IMR-90 (cell line): ENCODE measurements around the gene IQSEC1. TPM values are rescaled to one million over a fixed set of nuclear protein-coding genes. Genes with fewer than 3 reads are reported as not detected.

ENCODE experiments used
- ATAC-seq: fragments of 200-7000 bp; cut with Tn5 transposase; 2 replicates; pipeline ENCODE4 v1.9.1; 2020; ENCODE audit warnings: low read depth, mild to moderate bottlenecking, moderate library complexity
- BruUV-seq: library from RNA; stranded (reverse); fragments of 400-500 nt; replicated peaks from 2 replicates; lab custom pipeline; 2021; lab: Mats Ljungman, UMichigan
- CTCF ChIA-PET: fragments of 300-600 bp; formaldehyde crosslinking; extraction: SDS; loops from one replicate; lab custom pipeline; 2021; ENCODE audit warnings: antibody characterized with exemption; lab: Yijun Ruan, JAX
- POLR2A ChIA-PET: fragments of 300-600 bp; sonication (Branson Sonifier 250); formaldehyde crosslinking; loops from one replicate; lab custom pipeline; 2022; ENCODE audit warnings: antibody characterized with exemption; ENCODE audit not compliant: unreplicated experiment; lab: Charles Lee
- DNase-seq: peaks from one replicate; pipeline ENCODE4 v3.0.0; 2013
- H2AFZ ChIP-seq: replicated peaks from 2 replicates; pipeline ENCODE3; 2013; ENCODE audit warnings: low read length, mild to moderate bottlenecking; ENCODE audit not compliant: poor library complexity
- H2AK5ac ChIP-seq: 2 replicates; pipeline ENCODE4 v1.6.1; 2013; ENCODE audit warnings: low read depth, low read length, inconsistent platforms
- H2AK9ac ChIP-seq: replicated peaks from 2 replicates; pipeline ENCODE3; 2013; ENCODE audit warnings: mild to moderate bottlenecking, low read depth, low read length, moderate library complexity; ENCODE audit not compliant: poor library complexity
- H2BK120ac ChIP-seq: 2 replicates; pipeline ENCODE4 v1.6.1; 2013; ENCODE audit warnings: low read depth, low read length, inconsistent platforms
- H2BK15ac ChIP-seq: 3 replicates; pipeline ENCODE4 v1.6.1; 2013; ENCODE audit warnings: low read depth, low read length, inconsistent platforms
- H2BK20ac ChIP-seq: 2 replicates; pipeline ENCODE4 v1.6.1; 2013; ENCODE audit warnings: low read depth, mild to moderate bottlenecking, inconsistent platforms, low read length, moderate library complexity
- H2BK5ac ChIP-seq: 2 replicates; pipeline ENCODE4 v1.6.1; 2013; ENCODE audit warnings: mild to moderate bottlenecking, low read depth, low read length, inconsistent platforms; ENCODE audit not compliant: poor library complexity, severe bottlenecking
- H3K14ac ChIP-seq: replicated peaks from 2 replicates; pipeline ENCODE4 v1.6.1; 2013; ENCODE audit warnings: low read depth, low read length, inconsistent platforms
- H3K18ac ChIP-seq: 2 replicates; pipeline ENCODE4 v1.6.1; 2013; ENCODE audit warnings: low read depth, low read length, control low read depth
- H3K23ac ChIP-seq: 2 replicates; pipeline ENCODE4 v1.6.1; 2013; ENCODE audit warnings: low read depth, low read length, inconsistent platforms
- H3K27ac ChIP-seq: 2 replicates; pipeline ENCODE4 v1.5.1; 2013; ENCODE audit warnings: mild to moderate bottlenecking, control low read depth, low read length; ENCODE audit not compliant: insufficient read depth
- H3K27me3 ChIP-seq: 2 replicates; pipeline ENCODE4 v1.6.1; 2013; ENCODE audit warnings: low read length; ENCODE audit not compliant: control insufficient read depth, insufficient read depth
- H3K36me3 ChIP-seq: 2 replicates; pipeline ENCODE4 v1.6.1; 2013; ENCODE audit warnings: low read length, mixed read lengths; ENCODE audit not compliant: control insufficient read depth, insufficient read depth
- H3K4ac ChIP-seq: 2 replicates; pipeline ENCODE4 v1.6.1; 2013; ENCODE audit warnings: low read depth, low read length, inconsistent platforms
- H3K4me1 ChIP-seq: 2 replicates; pipeline ENCODE4 v1.6.1; 2013; ENCODE audit warnings: low read length, mixed read lengths; ENCODE audit not compliant: control insufficient read depth, insufficient read depth
- H3K4me2 ChIP-seq: 2 replicates; pipeline ENCODE4 v1.6.1; 2013; ENCODE audit warnings: low read depth, mild to moderate bottlenecking, control low read depth, low read length, moderate library complexity
- H3K4me3 ChIP-seq: 2 replicates; pipeline ENCODE4 v1.5.1; 2013; ENCODE audit warnings: low read depth, mild to moderate bottlenecking, control low read depth, low read length, moderate library complexity; ENCODE audit not compliant: insufficient read depth
- H3K56ac ChIP-seq: 2 replicates; pipeline ENCODE4 v1.6.1; 2013; ENCODE audit warnings: low read length, inconsistent platforms; ENCODE audit not compliant: insufficient read depth; ENCODE audit errors: extremely low read depth
- H3K79me1 ChIP-seq, 2 experiments: 2 replicates each; pipeline ENCODE4 v1.6.1; 2013; ENCODE audit warnings: low read length in 2 of 2, inconsistent platforms in 1 of 2, low read depth in 1 of 2
- H3K9ac ChIP-seq: 2 replicates; pipeline ENCODE4 v1.6.1; 2013; ENCODE audit warnings: low read depth, low read length, control low read depth
- H3K9me1 ChIP-seq: 2 replicates; pipeline ENCODE4 v1.6.1; 2013; ENCODE audit warnings: low read length, inconsistent platforms; ENCODE audit not compliant: insufficient read depth
- H3K9me3 ChIP-seq: 2 replicates; pipeline ENCODE4 v1.6.1; 2013; ENCODE audit warnings: low read length; ENCODE audit not compliant: control insufficient read depth, insufficient read depth
- H4K20me1 ChIP-seq: 2 replicates; pipeline ENCODE4 v1.6.1; 2013; ENCODE audit warnings: low read length, inconsistent platforms; ENCODE audit not compliant: insufficient read depth
- H4K5ac ChIP-seq: 2 replicates; pipeline ENCODE4 v1.6.1; 2013; ENCODE audit warnings: mild to moderate bottlenecking, low read depth, low read length, control low read depth
- H4K8ac ChIP-seq, 2 experiments: 2 replicates each; pipeline ENCODE4 v1.6.1; 2013; ENCODE audit warnings: low read depth in 2 of 2, low read length in 2 of 2, control low read depth in 1 of 2, inconsistent platforms in 1 of 2
- H4K91ac ChIP-seq: 2 replicates; pipeline ENCODE4 v1.6.1; 2013; ENCODE audit warnings: low read depth, low read length, inconsistent platforms; ENCODE audit not compliant: insufficient read depth
- CEBPB ChIP-seq: IDR thresholded peaks from 2 replicates; pipeline ENCODE4 v1.6.1; 2012; ENCODE audit warnings: low read depth, low read length, improper control_type of control experiment
- CHD1 ChIP-seq: IDR thresholded peaks from 2 replicates; pipeline ENCODE4 v1.6.1; 2012; ENCODE audit warnings: low read depth, low read length, improper control_type of control experiment
- MAFK ChIP-seq: IDR thresholded peaks from 2 replicates; pipeline ENCODE4 v1.6.1; 2012; ENCODE audit warnings: low read depth, low read length, improper control_type of control experiment
- MAZ ChIP-seq: IDR thresholded peaks from 2 replicates; pipeline ENCODE4 v1.6.1; 2012; ENCODE audit warnings: low read depth, mild to moderate bottlenecking, low read length, improper control_type of control experiment, moderate library complexity, borderline replicate concordance
- NFE2L2 ChIP-seq: fragments of 150-350 bp; IDR thresholded peaks from 2 replicates; pipeline ENCODE4 v1.6.1; 2016; ENCODE audit warnings: low read depth, mild to moderate bottlenecking, low read length
- RCOR1 ChIP-seq: IDR thresholded peaks from 2 replicates; pipeline ENCODE4 v1.6.1; 2012; ENCODE audit warnings: mild to moderate bottlenecking, low read length, improper control_type of control experiment; ENCODE audit not compliant: insufficient replicate concordance
- SMC3 ChIP-seq: fragments of 150-350 bp; IDR thresholded peaks from 2 replicates; pipeline ENCODE4 v1.6.1; 2016; ENCODE audit warnings: low read depth, mild to moderate bottlenecking, antibody characterized with exemption, low read length, moderate library complexity
- WGBS, 2 experiments: methylation state at CpG; one replicate each; pipeline versions ENCODE4 v1.1.5 to v1.1.7; 2013; ENCODE audit warnings: missing lambda C conversion rate in 2 of 2; ENCODE audit not compliant: insufficient read length in 1 of 2; ENCODE audit errors: extremely low coverage in 2 of 2; 5-methylcytosine and 5-hydroxymethylcytosine counted together
- dilution Hi-C: fragments of 300-500 bp; cut with HindIII; formaldehyde crosslinking; loops from one replicate; pipeline ENCODE4 v1.14.3; 2018; ENCODE audit warnings: low sequenced_read_pairs; ENCODE audit not compliant: unreplicated experiment
- in situ Hi-C: fragments of 300-500 bp; cut with MboI; formaldehyde crosslinking; loops from 3 replicates; pipeline ENCODE4 v1.14.3; 2019; ENCODE audit warnings: low sequenced_read_pairs, inconsistent platforms, mixed read lengths
- intact Hi-C: fragments of 100-400 bp; cut with micrococcal nuclease; formaldehyde crosslinking; loops from 2 replicates; pipeline ENCODE4 v1.10.0; 2022
- polyA plus RNA-seq, 3 experiments: library from polyadenylated mRNA; depleted of rRNA; stranded (reverse); fragments of >200 nt; gene quantifications; 2 replicates each; pipeline ENCODE4 v1.2.3, GENCODE V29; 2012; ENCODE audit warnings: low replicate concordance in 1 of 3
- total RNA-seq: library from RNA; depleted of rRNA; stranded (reverse); fragments of >200 nt; gene quantifications from 2 replicates; pipeline ENCODE4 v1.2.3, GENCODE V29; 2012
- TF ChIP-seq, protein P1 (sequence below): fragments of 150-350 bp; IDR thresholded peaks from 2 replicates; pipeline ENCODE4 v1.6.1; 2017; ENCODE audit warnings: mild to moderate bottlenecking, antibody characterized with exemption, low read length, low read depth
- TF ChIP-seq, protein P2 (sequence below): conservative IDR thresholded peaks from 2 replicates; pipeline ENCODE4 v1.5.1; 2012; ENCODE audit warnings: mild to moderate bottlenecking, low read depth, low read length, improper control_type of control experiment
- TF ChIP-seq, protein P3 (sequence below): fragments of 150-350 bp; IDR thresholded peaks from 2 replicates; pipeline ENCODE4 v1.6.1; 2016; ENCODE audit warnings: low read depth, mild to moderate bottlenecking, low read length, moderate library complexity, borderline replicate concordance

IQSEC1 gene
- total and polyA plus RNA-seq, 2 of the 4 experiments (the other 2 are of a cell fraction) = 5.9 to 11.9 TPM

DNA sequence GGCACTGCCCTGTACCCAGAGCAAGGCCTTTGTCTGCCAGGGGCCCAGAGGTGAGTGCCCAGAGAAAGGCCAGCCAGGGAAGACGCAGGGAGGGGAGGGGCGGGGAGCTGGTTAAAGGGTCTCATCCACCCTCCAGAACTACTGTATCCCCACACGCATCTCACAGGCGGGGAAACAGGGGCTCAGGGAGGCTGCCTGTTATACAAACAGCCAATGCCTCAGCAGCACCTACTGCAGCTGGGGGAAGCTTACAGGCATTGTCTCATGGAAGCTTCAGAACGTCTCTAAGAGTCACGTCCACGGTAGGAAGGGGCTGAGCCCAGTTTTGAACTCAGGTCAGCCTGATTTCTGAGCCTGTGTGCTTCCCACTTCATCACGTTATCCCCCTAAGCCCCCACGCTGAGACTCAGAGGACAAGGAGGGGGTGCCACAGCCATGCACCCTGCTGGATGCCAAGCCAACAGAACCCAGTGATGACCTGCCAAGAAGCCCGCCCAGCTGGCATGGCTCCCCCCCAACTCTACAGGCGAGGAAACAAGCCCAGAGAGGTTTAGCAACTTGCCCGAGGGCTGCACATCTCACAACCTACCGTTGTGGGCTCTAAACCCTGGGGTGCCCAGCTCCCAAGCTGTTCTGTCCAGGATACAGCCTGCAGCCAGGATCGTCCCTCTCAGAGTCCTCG is 54.5 kb downstream of the IQSEC1 start:
- intact Hi-C loops = loop anchor here (2.0 kb wide), 1 partner anchor 22 kb away; no protein-coding TSS in a partner anchor
- BruUV-seq = no TSS peak
- no peaks in the 10 kb centered on the region for H3K36me3 ChIP-seq
- no peak overlapping the region for H3K27ac ChIP-seq
- dilution Hi-C loops = no loop called here
- 40% methylated on average over 2 of the region's 15 CpGs; no CpG with 5 or more reads in 1 of the 2 experiments for WGBS, 2 experiments
- H2AFZ ChIP-seq = peak overlapping the region; percentile 77
- in situ Hi-C loops = no loop called here
- ChIA-PET CTCF (no interaction called here), POLR2A (interaction anchor here (0.6 kb wide), 1 partner anchor 433 kb away, joined by 5 read pairs; no protein-coding TSS in a partner anchor)
- no peak overlapping the region for H3K4ac ChIP-seq
- peak; percentile 3 for ATAC-seq
- no peak overlapping the region for H2BK15ac ChIP-seq
- no peaks in the 10 kb centered on the region for H4K20me1 ChIP-seq
- no peak overlapping the region for H3K9ac ChIP-seq
- H2BK120ac ChIP-seq = no peak overlapping the region
- no peak overlapping the region for H3K18ac ChIP-seq
- H4K5ac ChIP-seq = no peak overlapping the region
- no peaks in the 10 kb centered on the region; the same call in 1 of the 2 replicates for H3K9me1 ChIP-seq
- H3K14ac ChIP-seq = no peak overlapping the region
- TF ChIP-seq, protein P1, sequence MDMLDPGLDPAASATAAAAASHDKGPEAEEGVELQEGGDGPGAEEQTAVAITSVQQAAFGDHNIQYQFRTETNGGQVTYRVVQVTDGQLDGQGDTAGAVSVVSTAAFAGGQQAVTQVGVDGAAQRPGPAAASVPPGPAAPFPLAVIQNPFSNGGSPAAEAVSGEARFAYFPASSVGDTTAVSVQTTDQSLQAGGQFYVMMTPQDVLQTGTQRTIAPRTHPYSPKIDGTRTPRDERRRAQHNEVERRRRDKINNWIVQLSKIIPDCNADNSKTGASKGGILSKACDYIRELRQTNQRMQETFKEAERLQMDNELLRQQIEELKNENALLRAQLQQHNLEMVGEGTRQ = no peak
- no peak for TF ChIP-seq MAZ
- TF ChIP-seq NFE2L2 = no peak
- TF ChIP-seq, protein P2, sequence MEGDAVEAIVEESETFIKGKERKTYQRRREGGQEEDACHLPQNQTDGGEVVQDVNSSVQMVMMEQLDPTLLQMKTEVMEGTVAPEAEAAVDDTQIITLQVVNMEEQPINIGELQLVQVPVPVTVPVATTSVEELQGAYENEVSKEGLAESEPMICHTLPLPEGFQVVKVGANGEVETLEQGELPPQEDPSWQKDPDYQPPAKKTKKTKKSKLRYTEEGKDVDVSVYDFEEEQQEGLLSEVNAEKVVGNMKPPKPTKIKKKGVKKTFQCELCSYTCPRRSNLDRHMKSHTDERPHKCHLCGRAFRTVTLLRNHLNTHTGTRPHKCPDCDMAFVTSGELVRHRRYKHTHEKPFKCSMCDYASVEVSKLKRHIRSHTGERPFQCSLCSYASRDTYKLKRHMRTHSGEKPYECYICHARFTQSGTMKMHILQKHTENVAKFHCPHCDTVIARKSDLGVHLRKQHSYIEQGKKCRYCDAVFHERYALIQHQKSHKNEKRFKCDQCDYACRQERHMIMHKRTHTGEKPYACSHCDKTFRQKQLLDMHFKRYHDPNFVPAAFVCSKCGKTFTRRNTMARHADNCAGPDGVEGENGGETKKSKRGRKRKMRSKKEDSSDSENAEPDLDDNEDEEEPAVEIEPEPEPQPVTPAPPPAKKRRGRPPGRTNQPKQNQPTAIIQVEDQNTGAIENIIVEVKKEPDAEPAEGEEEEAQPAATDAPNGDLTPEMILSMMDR = no peak
- no peak for TF ChIP-seq CHD1
- no peak for TF ChIP-seq MAFK
- TF ChIP-seq, protein P3, sequence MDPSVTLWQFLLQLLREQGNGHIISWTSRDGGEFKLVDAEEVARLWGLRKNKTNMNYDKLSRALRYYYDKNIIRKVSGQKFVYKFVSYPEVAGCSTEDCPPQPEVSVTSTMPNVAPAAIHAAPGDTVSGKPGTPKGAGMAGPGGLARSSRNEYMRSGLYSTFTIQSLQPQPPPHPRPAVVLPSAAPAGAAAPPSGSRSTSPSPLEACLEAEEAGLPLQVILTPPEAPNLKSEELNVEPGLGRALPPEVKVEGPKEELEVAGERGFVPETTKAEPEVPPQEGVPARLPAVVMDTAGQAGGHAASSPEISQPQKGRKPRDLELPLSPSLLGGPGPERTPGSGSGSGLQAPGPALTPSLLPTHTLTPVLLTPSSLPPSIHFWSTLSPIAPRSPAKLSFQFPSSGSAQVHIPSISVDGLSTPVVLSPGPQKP = no peak
- TF ChIP-seq SMC3 = no peak
- TF ChIP-seq CEBPB = no peak
- TF ChIP-seq RCOR1 = no peak
- no peak overlapping the region for H2BK5ac ChIP-seq
- no peaks in the 10 kb centered on the region for H3K27me3 ChIP-seq
- no peak overlapping the region for H3K4me3 ChIP-seq
- no peak overlapping the region for H2BK20ac ChIP-seq
- peaks cover 32% of the 10 kb centered on the region for H3K4me1 ChIP-seq
- H3K56ac ChIP-seq = no peak overlapping the region
- H3K79me1 ChIP-seq = no peaks in the 10 kb centered on the region
- peak overlapping the region; percentile 52; the same call in 1 of the 2 replicates for H2AK5ac ChIP-seq
- H4K91ac ChIP-seq = no peak overlapping the region
- no peak overlapping the region for H4K8ac ChIP-seq
- no peak overlapping the region for H2AK9ac ChIP-seq
- H3K23ac ChIP-seq = no peak overlapping the region
- no peaks in the 10 kb centered on the region for H3K9me3 ChIP-seq
- peak overlapping the region; percentile 6 for H3K4me2 ChIP-seq
- DNase-seq = no peak
